LHCN-M2 (cell line): Measurements from ENCODE around the gene GTF2E1. TPM values are rescaled to one million over a fixed set of nuclear protein-coding genes. Genes with fewer than 3 reads are reported as not detected.
"Not testable (repeated sequence)": the region's sequence is repeated elsewhere in the genome, so short reads cannot be mapped to it uniquely, and the experiment has no call there.

Experiments used
- DNase-seq: peaks from one replicate; pipeline ENCODE4 v3.0.0-alpha.2; 2012; ENCODE audit warnings: low read depth
- total RNA-seq: library from RNA; depleted of rRNA; stranded (reverse); fragments of >200 nt; gene quantifications from 2 replicates; pipeline ENCODE4 v1.2.3, GENCODE V29; 2014

GTF2E1 gene
- total RNA-seq, 1 experiment from 2014 or later = 21.6 TPM

- peak; percentile 28 for DNase-seq
Measured at GRCh38 chr3:120753810-120754209, 11.3 kb downstream of the GTF2E1 start.

DNA sequence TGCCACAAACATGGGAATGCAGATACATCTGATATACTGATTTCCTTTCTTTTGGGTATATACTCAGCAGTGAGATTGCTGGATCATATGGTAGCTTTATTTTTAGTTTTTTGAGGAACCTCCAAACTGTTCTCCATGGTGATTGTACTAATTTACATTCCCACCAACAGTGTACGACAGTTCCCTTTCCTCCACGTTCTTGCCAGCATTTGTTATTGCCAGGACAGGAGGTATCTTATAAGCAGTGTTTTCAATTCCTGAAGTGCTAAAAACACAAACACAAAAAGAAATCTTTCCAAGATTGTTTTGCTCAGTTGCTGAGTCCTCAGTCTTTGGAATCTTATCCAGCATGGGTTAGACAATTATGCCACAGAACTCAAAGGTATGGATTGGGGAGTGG is 13.5 kb downstream of the GTF2E1 start:
- no peak for DNase-seq

GRCh38 chr3:120758551-120758950 is 16.0 kb downstream of the GTF2E1 start:
- not testable (repeated sequence) for DNase-seq

GRCh38 chr3:120762615-120763014 is 20.1 kb downstream of the GTF2E1 start:
- no peak for DNase-seq

DNA sequence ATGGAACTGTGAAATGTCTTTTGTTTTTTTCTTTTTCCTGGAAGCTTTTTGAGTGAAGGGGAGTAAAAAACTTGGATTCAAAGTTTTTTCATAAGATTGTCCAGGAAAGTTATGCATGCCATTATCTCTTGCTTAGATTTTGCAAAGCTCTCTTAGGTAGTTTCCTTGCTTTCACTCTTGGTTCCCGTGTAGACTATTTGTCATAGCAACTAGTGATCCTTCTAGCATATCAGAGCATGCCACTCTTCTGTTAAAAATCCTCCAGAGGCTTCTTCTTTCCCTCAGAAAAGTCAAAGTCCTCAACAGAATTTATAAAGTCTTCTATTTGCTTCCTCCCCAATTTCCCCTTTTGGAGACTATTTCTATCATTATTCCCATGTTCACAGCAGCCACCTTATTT is 21.1 kb downstream of the GTF2E1 start:
- DNase-seq = no peak

DNA sequence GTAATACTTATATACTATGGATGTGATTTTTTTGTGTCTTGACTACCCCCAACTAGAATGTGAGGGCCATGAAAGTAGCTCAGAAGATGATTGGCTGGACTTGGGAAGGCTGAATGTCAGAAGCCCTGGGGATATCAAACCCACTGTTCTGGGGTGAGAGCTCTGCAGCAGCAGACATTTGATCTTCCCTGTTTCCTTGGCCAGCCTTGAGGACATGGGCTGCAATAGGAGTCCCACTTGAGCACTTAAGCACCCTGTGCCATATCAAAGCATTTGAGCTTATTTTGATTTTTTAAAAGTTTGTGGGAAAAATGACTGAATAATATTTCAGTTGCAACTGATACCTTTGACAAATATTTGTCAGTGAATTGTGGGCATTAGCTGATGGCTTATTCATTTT is 21.7 kb downstream of the GTF2E1 start:
- DNase-seq = peak; percentile 14

DNA sequence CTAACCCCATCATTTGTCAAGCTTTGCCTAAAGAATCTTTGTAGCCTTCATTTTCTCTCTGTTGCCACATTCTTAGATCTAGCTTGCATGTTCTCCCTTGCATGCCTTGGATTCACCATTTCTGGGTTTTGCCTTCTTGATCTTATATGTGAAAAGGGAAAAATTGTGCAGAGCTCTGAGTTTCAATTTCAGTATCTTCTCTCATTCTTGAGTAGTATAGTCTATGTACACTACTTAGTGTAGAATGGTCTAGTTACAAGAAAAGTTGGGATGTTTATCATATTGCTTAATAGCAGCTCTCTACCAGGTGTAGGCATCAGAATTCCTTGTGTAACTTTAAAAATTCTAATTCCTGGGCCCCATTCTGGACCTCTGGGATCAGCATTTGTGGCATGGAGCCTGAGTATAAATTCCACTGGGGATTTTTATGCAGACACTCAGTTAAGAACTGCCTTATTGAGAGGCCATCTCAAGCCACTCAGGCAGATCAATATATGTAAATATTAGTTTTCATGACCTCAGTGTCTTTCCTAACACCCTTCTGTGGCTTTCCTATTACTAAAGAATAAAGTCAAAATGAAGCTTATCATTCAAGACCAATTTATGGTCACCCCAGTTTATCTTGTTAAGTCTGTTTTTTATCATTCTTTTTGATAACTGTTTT is 23.4 kb downstream of the GTF2E1 start:
- no peak for DNase-seq

DNA sequence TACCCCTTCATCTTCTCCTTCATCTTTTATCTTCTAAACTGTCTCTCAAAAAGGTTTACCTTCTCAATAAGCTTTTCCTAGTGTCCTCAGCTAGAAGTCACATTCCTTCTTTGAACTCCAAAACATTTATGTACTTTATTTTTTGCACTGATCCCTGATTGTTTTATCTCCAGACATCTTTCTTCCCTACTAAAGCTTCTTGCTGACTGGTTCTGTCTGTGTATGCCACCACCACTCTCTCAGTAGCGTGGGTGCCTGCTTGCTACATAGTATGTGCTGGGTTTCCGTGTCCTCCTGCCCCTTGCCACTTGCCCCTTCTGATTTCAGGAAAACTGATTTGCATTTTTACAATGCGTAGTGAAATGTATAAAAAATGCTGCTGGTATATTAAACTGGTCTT is 24.0 kb downstream of the GTF2E1 start:
- no peak for DNase-seq

- no peak for DNase-seq
Measured at GRCh38 chr3:120767106-120767505, 24.6 kb downstream of the GTF2E1 start.

DNA sequence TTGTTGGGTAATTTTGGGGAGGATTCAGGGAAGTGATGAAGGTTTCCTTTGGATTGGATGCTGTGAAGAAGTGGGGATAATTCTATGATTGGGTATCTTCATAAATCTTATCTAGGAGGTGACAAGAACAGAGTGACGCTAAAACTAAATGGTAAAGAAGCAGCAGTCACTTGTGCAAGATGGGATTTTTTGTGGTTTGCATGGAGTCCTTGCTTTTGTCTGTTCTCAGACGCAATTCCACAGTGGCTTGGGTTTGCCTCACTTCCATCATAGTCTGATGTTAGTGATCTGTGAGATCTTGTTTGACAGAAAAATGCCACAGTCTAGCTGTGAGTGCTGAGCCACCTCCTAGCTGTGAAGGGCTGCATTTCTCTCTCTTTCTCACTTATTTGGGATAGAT is 26.9 kb downstream of the GTF2E1 start:
- DNase-seq = no peak

- DNase-seq = no peak
Measured at GRCh38 chr3:120770891-120771290, 28.3 kb downstream of the GTF2E1 start.

GRCh38 chr3:120772081-120772480 is 29.5 kb downstream of the GTF2E1 start:
- no peak for DNase-seq

GRCh38 chr3:120773932-120774331 is 31.4 kb downstream of the GTF2E1 start:
- DNase-seq = peak; percentile 60

DNA sequence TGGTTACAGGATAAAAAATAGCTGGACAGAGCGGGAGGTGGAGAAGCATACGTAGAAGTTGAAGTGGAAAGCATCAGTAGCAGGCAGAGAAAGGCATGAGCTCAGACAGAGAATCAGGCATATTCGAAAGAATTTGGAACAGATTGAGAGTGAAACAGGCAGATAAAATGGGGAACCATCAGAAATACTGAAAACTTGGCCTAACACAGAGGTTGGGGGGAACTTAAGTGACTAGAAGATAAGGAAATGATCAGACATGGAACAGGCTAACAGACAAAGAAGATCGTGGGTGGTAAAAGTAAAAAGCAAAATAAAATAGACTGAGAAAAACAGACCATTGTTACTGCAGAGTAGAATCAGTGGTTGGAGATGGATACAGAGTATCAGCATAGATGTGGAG is 32.9 kb downstream of the GTF2E1 start:
- no peak for DNase-seq

DNA sequence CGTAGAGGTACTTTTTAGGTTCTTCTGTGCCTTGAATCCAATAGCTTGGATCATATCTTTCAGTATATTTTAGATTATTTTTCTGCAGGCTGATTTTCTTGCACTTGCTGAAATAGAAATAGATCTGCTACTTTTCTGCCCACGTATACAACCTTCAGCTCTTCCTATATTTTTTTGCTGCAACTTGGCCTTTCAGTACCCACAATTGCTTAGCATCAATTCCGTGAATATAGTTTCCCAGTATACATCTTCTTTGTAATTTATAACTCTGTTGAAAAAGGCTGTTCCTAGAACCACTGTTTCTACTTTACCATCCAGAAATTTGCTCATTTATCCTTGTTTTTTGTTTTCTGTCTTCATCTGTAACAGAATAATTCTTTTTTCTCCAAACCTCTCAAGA is 36.2 kb downstream of the GTF2E1 start:
- DNase-seq = no peak

DNA sequence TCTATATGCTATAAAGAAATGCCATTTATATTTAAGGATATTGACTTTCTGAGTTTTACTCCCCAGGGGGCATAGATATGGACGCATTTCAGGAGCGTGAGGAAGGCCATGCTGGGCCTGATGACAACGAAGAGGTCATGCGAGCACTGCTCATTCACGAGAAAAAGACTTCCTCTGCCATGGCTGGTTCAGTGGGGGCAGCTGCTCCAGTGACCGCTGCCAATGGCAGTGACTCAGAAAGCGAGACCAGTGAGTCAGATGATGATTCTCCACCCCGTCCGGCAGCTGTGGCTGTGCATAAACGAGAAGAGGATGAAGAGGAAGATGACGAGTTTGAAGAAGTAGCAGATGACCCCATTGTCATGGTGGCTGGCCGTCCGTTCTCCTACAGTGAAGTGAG is 38.4 kb downstream of the GTF2E1 start:
- DNase-seq = peak; percentile 97

DNA sequence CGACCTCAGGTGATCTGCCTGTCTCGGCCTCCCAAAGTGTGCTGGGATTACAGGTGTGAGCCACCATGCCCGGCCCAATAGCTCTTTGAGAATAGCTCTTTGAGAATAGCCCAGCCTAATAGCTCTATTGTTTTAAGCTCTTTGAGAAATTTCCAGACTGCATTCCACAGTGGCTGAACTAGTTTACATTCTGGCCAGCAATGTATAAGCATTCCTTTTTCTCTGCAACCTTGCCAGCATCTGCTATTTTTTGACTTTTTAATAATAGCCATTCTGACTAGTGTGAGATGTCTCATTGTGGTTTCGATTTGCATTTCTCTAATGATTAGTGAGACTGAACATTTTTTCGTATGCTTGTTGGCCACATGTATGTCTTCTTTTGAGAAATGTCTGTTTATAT is 43.3 kb downstream of the GTF2E1 start:
- DNase-seq = not testable (repeated sequence)

DNA sequence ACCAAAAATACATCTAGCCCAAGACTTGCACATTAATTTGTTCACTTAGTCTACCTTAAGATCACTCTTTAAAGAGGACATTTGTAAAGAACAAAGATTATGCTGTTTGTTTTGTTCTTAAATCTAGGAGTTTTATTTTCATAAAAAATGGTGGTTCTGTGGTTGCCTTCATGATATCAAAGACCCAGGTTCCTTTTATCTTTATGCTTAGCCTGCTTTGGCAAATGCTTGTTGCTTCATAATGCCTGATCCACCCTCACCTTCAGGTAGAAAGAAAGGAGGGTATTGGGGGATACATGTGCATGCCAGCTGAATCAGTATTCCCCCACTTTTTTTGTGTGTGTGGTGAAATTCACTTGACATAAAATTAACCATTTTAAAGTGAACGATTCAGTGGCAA is 48.5 kb downstream of the GTF2E1 start:
- no peak for DNase-seq

GRCh38 chr3:120791913-120792312 is 49.4 kb downstream of the GTF2E1 start:
- peak; percentile 66 for DNase-seq

DNA sequence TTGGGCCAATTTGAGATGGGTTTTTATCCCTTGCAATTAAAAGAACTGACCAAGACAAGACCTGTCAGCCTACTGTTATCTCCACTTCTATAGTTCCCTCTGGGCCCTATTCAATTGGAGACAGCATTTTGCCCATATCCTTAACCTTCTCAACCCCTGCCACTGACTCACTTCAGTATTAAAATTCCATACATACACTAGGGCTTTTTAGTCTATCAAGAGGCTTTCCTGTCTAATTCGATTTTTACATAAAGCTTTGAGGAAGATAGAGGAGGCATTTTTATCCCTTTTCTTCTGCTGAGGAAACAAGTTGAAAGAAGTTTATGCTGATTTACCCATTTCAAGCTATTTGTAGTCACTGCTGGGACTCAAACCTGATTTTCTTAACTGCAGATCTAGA is 51.1 kb downstream of the GTF2E1 start:
- DNase-seq = no peak

GRCh38 chr3:120795017-120795648 is 52.6 kb downstream of the GTF2E1 start:
- DNase-seq = peak; percentile 77

GRCh38 chr3:120795959-120796358 is 53.4 kb downstream of the GTF2E1 start:
- no peak for DNase-seq

GRCh38 chr3:120796976-120797375 is 54.4 kb downstream of the GTF2E1 start:
- no peak for DNase-seq

DNA sequence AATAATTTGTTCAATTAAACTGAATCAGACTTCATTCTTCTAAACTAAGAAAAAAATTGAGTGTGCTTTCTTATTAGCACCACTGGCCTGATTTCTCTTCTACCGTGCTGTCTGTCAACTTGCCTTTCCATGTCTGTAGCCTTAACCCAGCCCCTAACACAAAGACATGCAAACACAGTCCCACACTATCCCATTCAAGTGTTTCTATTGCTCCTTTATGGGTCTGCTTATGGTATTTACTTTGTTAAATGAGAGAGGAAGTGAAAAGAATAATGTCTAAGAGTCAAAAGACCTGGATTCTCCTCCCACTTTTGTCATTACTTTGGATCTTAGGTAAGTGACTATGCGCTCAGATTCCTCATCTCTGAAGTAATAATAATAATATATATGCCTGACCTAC is 55.3 kb downstream of the GTF2E1 start:
- no peak for DNase-seq
